Gastrocnemius medialis (tissue), 4 donors: ENCODE results near the gene FAM217A. TPM values are rescaled to one million over a fixed set of nuclear protein-coding genes. Genes with fewer than 3 reads are reported as not detected.

ENCODE experiments used
- ATAC-seq, 2 donors: fragments of 150-250 bp; one replicate each; pipeline ENCODE4 v1.9.1; 2016
- DNase-seq, 2 donors: peaks; one replicate each; pipeline ENCODE4 v3.0.0-alpha.2; 2019
- H3K27ac ChIP-seq, 4 donors: fragments of 200-600 bp; sonication (generic); 1 replicate in 1 of 4; 2 replicates in 3 of 4; pipeline ENCODE4 v1.5.1; 2016 to 2018; ENCODE audit warnings: mild to moderate bottlenecking in 2 of 4, moderate library complexity in 1 of 4
- H3K27me3 ChIP-seq, 3 donors: fragments of 200-600 bp; sonication (generic) in 2 of 3; 1 replicate in 1 of 3; 2 replicates in 2 of 3; pipeline versions ENCODE4 v1.5.1 to v1.6.0; 2016 to 2019; ENCODE audit warnings: mild to moderate bottlenecking in 1 of 3, moderate library complexity in 1 of 3
- H3K36me3 ChIP-seq, 2 donors: fragments of 200-600 bp; sonication (generic) in 1 of 2; one replicate each; pipeline ENCODE4 v1.5.1; 2017 to 2018
- H3K4me1 ChIP-seq, 2 donors: fragments of 200-600 bp; sonication (generic) in 1 of 2; one replicate each; pipeline ENCODE4 v1.5.1; 2016 to 2017; ENCODE audit warnings: mild to moderate bottlenecking in 2 of 2
- H3K4me3 ChIP-seq, 4 donors: fragments of 200-600 bp; sonication (generic) in 3 of 4; 1 replicate in 1 of 4; 2 replicates in 3 of 4; pipeline ENCODE4 v1.5.1; 2016 to 2019; ENCODE audit warnings: mild to moderate bottlenecking in 2 of 4
- H3K9me3 ChIP-seq, 3 donors: fragments of 200-600 bp; sonication (generic) in 2 of 3; 1 replicate in 1 of 3; 2 replicates in 2 of 3; pipeline ENCODE4 v1.5.1; 2016 to 2019
- CTCF ChIP-seq, 5 experiments: fragments of 450-650 bp in 3 of 5; fragments of 200-600 bp in 2 of 5; sonication (generic) in 2 of 5; IDR thresholded peaks in 4 of 5; conservative IDR thresholded peaks in 1 of 5; 1 replicate in 4 of 5; 2 replicates in 1 of 5; pipeline ENCODE4 v1.5.1; 2016 to 2019; ENCODE audit warnings: antibody characterized with exemption in 5 of 5, mild to moderate bottlenecking in 3 of 5, moderate library complexity in 3 of 5
- POLR2A ChIP-seq, 2 donors: fragments of 450-650 bp; IDR thresholded peaks; one replicate each; pipeline ENCODE4 v1.6.1; 2017; ENCODE audit warnings: antibody characterized with exemption in 2 of 2, mild to moderate bottlenecking in 2 of 2, moderate library complexity in 2 of 2
- in situ Hi-C, 4 donors: fragments of 200-750 bp; cut with MboI; loops; one replicate each; pipeline versions ENCODE4 v1.15.0 to v1.8.0; 2017; ENCODE audit warnings: low sequenced_read_pairs in 4 of 4
- intact Hi-C: fragments of 100-400 bp; cut with DNase I; formaldehyde crosslinking; loops from one replicate; pipeline ENCODE4 v1.15.1; 2023; ENCODE audit warnings: low total_unique reads
- total RNA-seq, 4 donors: library from RNA; depleted of rRNA; stranded (reverse); fragments of >200 nt; gene quantifications; one replicate each; pipeline versions ENCODE4 v1.1.0 to v1.2.3, GENCODE V29; 2016

FAM217A gene
- total RNA-seq, 4 donors from 2014 or later, result not detected

GRCh38 chr6:4084444-4085331 lies 5.8 kb upstream of the FAM217A start:
- no peak for DNase-seq
- no peak for TF ChIP-seq POLR2A (IDR thresholded peaks at IDR 0.05)
- no peak for TF ChIP-seq CTCF (IDR thresholded peaks at IDR 0.05 in 4 of 5, conservative IDR thresholded peaks at IDR 0.05 in 1 of 5)
- H3K27ac ChIP-seq, result no peak overlapping the region
- no peak for ATAC-seq
- H3K4me1 ChIP-seq, result no peaks in the 10 kb centered on the region
- in situ Hi-C loops, result no loop called here
- intact Hi-C loops, result no loop called here
- no peaks in the 10 kb centered on the region for H3K9me3 ChIP-seq
- no peaks in the 10 kb centered on the region for H3K36me3 ChIP-seq
- no peaks in the 10 kb centered on the region for H3K27me3 ChIP-seq
- no peak overlapping the region for H3K4me3 ChIP-seq

DNA sequence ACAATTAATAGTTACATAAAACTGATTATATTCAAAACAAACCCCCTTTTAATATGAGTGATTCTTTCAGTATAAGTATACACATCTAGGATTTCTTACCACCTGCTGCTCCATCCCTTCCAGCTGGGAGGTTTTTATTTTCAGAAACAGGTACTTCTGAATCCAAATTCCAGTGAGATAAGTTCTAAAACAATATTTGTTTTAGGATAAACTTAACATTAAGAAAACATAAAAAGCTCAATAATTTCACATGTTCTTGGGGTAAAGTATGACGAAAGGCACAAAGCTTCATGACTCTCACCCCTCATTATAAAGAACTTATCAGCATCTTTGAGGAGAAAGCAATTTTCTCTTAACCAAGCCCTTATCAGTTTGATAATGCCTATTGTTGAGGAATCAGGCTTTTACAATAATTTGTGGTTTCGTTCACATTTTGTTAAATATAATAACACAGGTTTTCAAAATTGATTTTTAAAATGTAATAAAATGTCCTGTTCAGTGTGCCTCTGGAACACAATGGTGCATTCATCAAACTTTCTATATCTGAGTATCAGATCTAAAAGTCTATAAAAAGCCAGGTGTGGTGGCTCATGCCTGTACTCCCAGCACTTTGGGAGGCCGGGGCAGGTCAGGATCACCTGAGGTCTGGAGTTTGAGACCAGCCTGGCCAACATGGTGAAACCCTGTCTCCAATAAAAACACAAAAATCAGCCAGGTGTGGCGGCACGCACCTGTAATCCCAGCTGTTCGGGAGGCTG lies 4.3 kb downstream of the FAM217A start:
- ATAC-seq, result no peak

DNA sequence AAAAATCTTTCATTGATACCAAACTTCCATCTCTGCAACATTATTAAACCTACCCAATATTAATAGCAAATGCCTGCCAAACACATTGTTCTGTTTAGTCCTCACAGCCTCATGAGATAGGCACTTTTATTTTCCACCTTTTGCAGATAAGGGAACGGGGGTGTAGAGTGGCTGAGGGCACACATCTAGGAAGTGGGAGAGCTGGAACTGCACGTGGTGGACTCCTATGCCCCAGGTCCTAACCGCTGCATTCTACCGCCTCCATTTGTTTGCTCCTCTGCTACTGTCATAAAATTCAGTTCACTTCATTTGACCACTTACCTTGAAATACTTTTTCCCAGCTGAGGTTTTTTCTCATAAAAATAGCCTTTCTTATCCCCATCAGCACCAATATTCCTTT lies 7.6 kb downstream of the FAM217A start:
- H3K9me3 ChIP-seq, result no peaks in the 10 kb centered on the region
- H3K27ac ChIP-seq, result no peak overlapping the region
- in situ Hi-C loops (no loop called here), intact Hi-C loops (no loop called here)
- H3K4me1 ChIP-seq, result no peaks in the 10 kb centered on the region
- ATAC-seq, result no peak
- TF ChIP-seq POLR2A (IDR thresholded peaks at IDR 0.05), result no peak
- no peak for TF ChIP-seq CTCF (IDR thresholded peaks at IDR 0.05 in 4 of 5, conservative IDR thresholded peaks at IDR 0.05 in 1 of 5)
- H3K27me3 ChIP-seq, result no peaks in the 10 kb centered on the region
- DNase-seq, result no peak
- H3K36me3 ChIP-seq, result no peaks in the 10 kb centered on the region
- H3K4me3 ChIP-seq, result no peak overlapping the region

More for the DNA sequence above, 4.3 kb downstream of the FAM217A start:
- H3K4me3 ChIP-seq, result no peak overlapping the region
- intact Hi-C loops, result no loop called here
- no peaks in the 10 kb centered on the region for H3K9me3 ChIP-seq
- no peak for DNase-seq
- TF ChIP-seq POLR2A (IDR thresholded peaks at IDR 0.05), result no peak
- no peak for TF ChIP-seq CTCF (IDR thresholded peaks at IDR 0.05 in 4 of 5, conservative IDR thresholded peaks at IDR 0.05 in 1 of 5)
- H3K27ac ChIP-seq, result no peak overlapping the region
- H3K4me1 ChIP-seq, result no peaks in the 10 kb centered on the region
- H3K27me3 ChIP-seq, result peaks cover 0 to 6% (median 0%) of the 10 kb centered on the region in 3 donors
- no peaks in the 10 kb centered on the region for H3K36me3 ChIP-seq
- in situ Hi-C loops, result no loop called here

GRCh38 chr6:4069199-4069598 lies 9.7 kb downstream of the FAM217A start:
- no peak overlapping the region for H3K4me3 ChIP-seq
- DNase-seq (no peak), ATAC-seq (no peak)
- H3K9me3 ChIP-seq, result no peaks in the 10 kb centered on the region
- H3K36me3 ChIP-seq, result peaks cover 0 to 9% of the 10 kb centered on the region in 2 donors
- TF ChIP-seq POLR2A (IDR thresholded peaks at IDR 0.05) (no peak), CTCF (IDR thresholded peaks at IDR 0.05 in 4 of 5, conservative IDR thresholded peaks at IDR 0.05 in 1 of 5) (no peak)
- H3K27ac ChIP-seq, result no peak overlapping the region
- no peaks in the 10 kb centered on the region for H3K27me3 ChIP-seq
- H3K4me1 ChIP-seq, result no peaks in the 10 kb centered on the region
- in situ Hi-C loops, result no loop called here
- intact Hi-C loops, result no loop called here
